Endothelial cell of umbilical vein (primary cell): ENCODE data around the gene CMTM2.
"Not testable (repeated sequence)": the region's sequence is repeated elsewhere in the genome, so short reads cannot be mapped to it uniquely, and the experiment has no call there.

Source experiments
- CTCF ChIP-seq, 2 donors: IDR thresholded peaks; 1 replicate in 1 of 2; 2 replicates in 1 of 2; pipeline ENCODE4 v1.5.1; 2011; ENCODE audit warnings: low read length in 2 of 2, mild to moderate bottlenecking in 2 of 2, moderate library complexity in 2 of 2, control low read depth in 1 of 2, inconsistent platforms in 1 of 2, low read depth in 1 of 2; ENCODE audit not compliant: insufficient read depth in 1 of 2; ENCODE audit errors: extremely low read depth in 1 of 2
- EZH2 ChIP-seq: IDR thresholded peaks from 2 replicates; pipeline ENCODE4 v1.6.1; 2012; ENCODE audit warnings: borderline replicate concordance, low read depth, mild to moderate bottlenecking, moderate library complexity, low read length, inconsistent platforms; ENCODE audit not compliant: severe bottlenecking
- GATA2 ChIP-seq: IDR thresholded peaks from 2 replicates; pipeline ENCODE4 v1.7.0; 2011; ENCODE audit warnings: low read depth, mild to moderate bottlenecking, moderate library complexity, mixed read lengths, low read length; ENCODE audit not compliant: insufficient read length, insufficient read depth
- JUN ChIP-seq: IDR thresholded peaks from 2 replicates; pipeline ENCODE4 v1.6.1; 2011; ENCODE audit warnings: borderline replicate concordance, low read depth; ENCODE audit not compliant: insufficient read length, insufficient read depth
- MAX ChIP-seq: IDR thresholded peaks from 2 replicates; pipeline ENCODE4 v1.6.1; 2011; ENCODE audit not compliant: insufficient read depth, insufficient read length
- POLR2A ChIP-seq: IDR thresholded peaks from 2 replicates; pipeline ENCODE4 v1.6.1; 2012; ENCODE audit warnings: low read depth, mild to moderate bottlenecking, control low read depth, low read length
- POLR2AphosphoS5 ChIP-seq: IDR thresholded peaks from 2 replicates; pipeline ENCODE4 v1.6.1; 2012; ENCODE audit warnings: low read depth, mild to moderate bottlenecking, control low read depth, low read length, moderate library complexity; ENCODE audit not compliant: insufficient read depth

- not testable (repeated sequence) for TF ChIP-seq EZH2; CTCF (IDR thresholded peaks at IDR 0.05; ENCODE audit: extremely low read depth in 1 of 2, insufficient read depth in 1 of 2, low read depth in 1 of 2, low read length in 2 of 2); POLR2AphosphoS5; MAX; POLR2A; JUN; GATA2
Observed at GRCh38 chr16:66630561-66631260, 51.4 kb downstream of the CMTM2 start.
